Femur (tissue), 1 donor: ENCODE measurements around the gene SEM1.
"Not testable (repeated sequence)": the region's sequence is repeated elsewhere in the genome, so short reads cannot be mapped to it uniquely, and the experiment has no call there.

Source experiments
- DNase-seq: peaks from one replicate; pipeline ENCODE4 v3.0.0-alpha.2; 2017

SEM1 gene

DNA sequence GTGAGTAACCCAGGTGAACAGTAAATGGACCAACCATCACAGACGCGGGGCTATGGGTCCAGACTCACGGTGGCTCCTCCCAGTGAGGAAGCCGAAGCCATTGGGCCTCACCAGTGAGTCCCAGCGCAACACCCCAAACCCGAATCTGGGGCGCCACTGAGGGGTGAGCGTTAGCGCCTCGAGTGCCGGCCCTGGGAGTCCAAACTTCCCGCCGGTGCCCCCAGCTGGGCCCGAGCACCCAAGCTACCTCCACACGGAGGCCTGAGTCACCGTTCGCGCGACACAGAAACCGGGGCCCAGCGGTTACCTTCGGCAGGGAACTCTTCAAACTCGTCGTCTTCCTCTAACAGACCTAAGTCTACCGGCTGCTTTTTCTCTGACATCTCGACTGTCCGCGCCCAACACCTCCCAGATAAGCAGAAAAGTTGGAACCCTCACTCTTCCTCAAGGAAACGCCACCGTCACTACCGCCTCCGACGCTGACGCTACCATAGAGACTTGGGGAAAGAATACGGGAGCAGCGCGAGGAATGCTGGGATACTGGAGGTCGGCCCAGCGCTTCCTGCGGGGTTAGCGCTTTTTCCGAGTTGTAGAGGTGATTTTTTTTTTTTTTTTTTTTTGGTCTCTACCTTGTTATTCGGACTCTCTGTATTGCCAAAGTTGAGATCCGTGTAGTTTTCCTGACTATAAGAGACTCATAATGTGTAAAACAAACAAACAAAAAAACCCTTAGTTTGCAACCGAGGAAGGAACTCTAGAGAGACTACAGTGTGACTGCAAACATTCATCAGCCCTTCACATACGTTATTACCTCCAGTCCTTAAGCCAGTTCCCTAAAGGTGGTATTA lies at the start of gene SEM1:
TSS of gene SEM1 (minus strand) at position 466 of the 848 bp plus-strand sequence. CDS start at position 383, 83 bp downstream.
- DNase-seq = peak; percentile 92

- DNase-seq = not testable (repeated sequence)
These were observed 48.2 kb upstream of the SEM1 start for GRCh38 chr7:96757880-96758279.

DNA sequence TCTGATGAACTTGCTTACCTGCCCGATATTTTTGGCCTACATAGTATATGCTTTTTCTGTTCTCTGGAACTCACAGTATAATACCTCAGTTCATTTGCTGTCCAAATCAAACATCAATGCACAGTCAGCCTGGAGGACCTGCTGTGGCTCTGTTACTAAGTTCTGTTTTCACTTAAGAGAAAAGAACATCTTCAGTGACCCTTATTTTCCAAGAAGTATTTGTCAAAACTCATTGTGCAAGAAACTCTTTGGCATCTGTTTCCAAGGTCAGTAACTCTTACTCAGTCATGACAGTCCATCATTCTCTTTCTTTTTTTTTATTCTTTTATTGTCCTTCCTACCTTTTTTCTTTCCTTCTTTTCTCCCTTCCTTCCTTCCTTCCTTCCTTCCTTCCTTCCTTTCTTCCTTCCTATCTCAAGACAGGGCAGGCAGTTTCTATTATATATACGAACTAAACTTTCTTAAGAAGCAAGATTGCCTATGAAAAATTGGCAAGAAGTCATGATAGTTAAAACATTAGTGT lies 37.8 kb upstream of the SEM1 start:
- no peak for DNase-seq

GRCh38 chr7:96740130-96740529 lies 30.5 kb upstream of the SEM1 start:
- no peak for DNase-seq

DNA sequence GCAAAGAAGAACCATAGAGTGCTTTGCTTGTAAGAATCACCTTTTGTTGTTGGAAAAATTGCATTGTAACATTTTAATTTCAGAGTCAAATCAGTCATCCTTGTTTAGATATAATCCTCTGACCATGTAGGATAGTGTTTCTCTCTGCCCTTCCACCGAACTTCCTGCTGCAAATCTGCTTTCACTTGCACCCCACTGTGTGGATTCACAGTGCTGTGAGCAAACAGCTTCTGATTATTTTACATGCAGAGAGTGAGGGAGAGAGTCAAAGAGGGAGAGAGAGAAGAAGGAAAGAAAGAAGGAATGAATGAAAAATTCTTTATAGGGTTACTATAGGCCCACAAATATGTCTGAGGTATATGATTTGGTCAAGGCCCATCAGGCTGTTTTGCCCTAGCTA lies 30.0 kb upstream of the SEM1 start:
- no peak for DNase-seq

DNA sequence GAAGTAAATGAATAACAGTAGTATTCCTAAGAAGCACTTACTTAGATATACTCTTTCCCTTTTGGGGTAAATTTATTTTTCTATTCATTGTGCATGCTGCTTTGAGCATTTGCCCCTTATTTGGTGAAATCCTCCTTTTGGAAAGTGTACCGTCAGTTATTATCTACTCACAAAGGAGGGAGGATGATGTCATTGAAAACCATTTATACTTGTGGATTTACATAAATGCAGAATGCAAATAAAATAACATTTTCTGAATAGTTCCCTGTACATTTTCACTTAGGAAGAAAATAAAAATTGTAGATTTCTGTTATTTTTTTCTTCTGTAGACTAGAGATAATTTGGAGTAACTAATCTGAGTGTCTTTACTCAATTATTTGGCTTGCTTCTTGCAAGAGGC lies 29.5 kb upstream of the SEM1 start:
- DNase-seq = no peak

DNA sequence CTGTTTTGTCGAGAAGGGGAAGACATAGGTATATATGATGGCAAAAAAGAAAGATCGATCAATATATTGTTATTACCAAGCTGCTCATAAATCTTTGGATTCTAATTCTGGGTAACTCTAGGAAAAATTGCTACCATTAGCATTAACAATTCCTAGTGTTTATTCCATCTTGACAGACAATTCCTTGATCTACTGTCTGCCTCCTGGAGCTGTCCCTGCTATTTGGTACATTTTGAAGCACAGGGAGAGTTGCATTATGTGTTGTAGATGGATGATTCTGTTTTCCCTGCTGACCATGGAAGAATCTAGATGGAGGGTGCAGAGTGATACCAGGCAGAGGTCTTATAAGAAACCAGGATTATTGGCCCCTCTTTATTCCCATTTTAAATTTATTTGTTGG lies 29.1 kb upstream of the SEM1 start:
- no peak for DNase-seq

GRCh38 chr7:96737545-96738050 lies 28.0 kb upstream of the SEM1 start:
- no peak for DNase-seq

DNA sequence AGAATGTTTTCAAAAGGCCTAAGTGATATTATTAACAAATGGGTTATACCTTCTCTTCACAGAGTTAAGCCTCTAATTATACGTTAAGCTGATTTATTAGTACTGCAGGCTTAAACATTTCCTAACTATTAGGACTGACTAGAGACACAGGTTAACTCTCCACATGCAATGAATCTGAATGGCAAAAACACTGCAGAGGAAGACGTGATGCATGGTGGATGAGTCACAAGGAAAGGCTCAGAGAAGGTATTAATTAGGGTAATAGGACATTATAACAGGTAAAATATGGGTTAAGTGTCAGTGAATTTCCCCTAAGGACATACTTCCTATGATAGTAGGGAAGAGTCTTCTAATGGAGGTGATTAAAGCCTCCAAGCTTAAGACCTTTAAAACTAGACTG lies 24.7 kb upstream of the SEM1 start:
- no peak for DNase-seq

DNA sequence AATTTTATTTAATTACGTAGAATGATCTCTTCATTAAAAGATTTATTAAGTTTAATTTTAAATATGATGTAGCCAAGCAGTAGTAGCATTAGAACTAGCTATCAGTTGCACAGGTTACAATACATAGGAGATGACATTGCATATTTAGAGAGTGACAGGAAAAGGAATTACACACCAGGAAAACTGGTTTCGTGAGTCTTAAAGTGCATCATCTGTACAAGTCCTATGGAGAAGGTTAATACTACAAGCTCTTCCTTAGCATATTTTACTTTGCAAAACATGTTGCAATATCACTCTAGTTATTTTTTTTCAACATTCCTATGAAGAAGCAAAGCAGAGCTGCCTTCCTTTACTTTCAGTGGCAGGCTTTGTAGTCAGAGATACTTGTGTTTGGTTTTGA lies 20.2 kb upstream of the SEM1 start:
- DNase-seq = no peak

DNA sequence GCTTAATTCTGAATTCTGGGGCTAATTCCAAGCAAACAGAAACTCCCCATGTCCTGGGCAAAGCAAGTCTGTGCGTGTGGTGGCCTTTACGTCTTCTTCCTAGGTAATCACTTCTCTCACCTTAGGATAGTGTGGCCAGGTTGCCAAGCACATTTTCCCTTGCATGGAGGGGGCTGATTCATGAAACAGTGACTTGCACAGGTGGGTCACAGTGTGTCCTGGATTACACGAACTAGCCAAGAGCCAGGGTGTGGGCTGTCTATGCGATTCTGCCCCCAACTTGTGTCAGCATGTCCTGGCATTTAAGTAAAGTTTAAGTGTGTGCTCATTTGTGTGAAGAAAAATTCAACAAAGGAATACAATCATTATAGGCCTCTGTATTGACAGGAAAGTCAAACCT lies 18.5 kb upstream of the SEM1 start:
- DNase-seq = no peak

DNA sequence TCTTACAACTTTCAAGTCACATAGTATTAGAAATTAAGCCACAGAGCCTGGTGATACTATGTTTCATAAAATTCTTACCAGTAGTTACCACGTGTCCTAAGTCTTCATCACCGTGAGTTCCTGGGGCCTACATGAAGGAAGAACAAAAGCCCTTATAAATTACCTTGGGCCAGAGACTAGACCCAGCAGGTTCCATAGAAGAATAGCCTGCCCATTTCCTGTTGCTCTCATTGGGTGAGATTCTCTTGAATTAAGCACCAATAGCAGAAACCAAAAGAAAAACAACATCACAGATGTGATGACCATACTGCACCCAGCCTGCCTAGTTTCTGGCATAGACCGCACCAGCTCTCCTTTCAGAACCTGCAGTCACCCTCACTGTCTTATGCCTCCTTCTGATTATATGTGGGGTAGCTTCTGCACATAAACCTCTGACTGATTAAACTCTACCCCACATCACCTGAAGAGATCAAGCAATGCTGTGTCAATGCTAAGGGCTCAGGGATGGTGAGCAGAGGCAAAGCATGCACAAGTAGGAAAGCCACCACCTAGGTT lies 18.0 kb upstream of the SEM1 start:
- no peak for DNase-seq

DNA sequence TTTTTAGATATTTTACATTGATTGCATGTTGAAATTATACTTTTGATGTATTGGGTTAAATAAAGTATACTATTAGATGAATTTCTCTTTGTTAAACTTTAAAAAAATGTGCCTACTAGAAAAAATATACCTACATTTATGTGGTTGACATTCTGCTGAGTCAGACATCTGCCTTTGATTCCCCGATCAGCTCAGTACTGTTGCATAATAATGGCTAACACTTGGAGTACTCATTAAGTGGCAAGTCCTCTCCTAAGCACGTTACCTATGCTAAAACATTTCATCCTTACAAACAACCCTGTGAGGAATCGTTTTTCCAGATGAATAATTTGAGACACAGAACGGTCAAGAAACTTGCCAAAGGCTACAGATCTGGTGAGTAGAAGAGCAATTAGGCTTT lies 14.0 kb upstream of the SEM1 start:
- no peak for DNase-seq

- not testable (repeated sequence) for DNase-seq
These were observed 13.3 kb upstream of the SEM1 start for GRCh38 chr7:96722928-96723327.

DNA sequence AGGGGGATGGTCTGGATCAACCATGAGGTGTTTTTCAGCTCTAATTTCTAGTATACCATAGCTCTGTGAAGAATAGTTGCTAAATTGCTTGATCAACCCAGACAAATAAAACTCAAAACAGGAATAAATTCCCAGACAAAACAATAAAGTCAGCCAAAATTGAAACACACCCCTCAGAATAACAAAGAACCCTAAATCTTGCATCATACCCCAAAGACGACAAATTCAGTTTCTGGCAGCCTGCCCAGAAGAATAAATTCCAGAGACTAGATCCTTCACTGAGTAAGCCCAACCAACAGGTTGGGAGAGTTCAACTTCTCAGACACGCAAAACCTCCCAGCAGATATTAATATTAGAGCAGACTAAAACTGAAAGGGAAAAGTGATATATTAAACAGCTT lies 11.2 kb upstream of the SEM1 start:
- no peak for DNase-seq

GRCh38 chr7:96719164-96719563 lies 9.5 kb upstream of the SEM1 start:
- DNase-seq = no peak

GRCh38 chr7:96718107-96719003 lies 8.7 kb upstream of the SEM1 start:
- DNase-seq = no peak

DNA sequence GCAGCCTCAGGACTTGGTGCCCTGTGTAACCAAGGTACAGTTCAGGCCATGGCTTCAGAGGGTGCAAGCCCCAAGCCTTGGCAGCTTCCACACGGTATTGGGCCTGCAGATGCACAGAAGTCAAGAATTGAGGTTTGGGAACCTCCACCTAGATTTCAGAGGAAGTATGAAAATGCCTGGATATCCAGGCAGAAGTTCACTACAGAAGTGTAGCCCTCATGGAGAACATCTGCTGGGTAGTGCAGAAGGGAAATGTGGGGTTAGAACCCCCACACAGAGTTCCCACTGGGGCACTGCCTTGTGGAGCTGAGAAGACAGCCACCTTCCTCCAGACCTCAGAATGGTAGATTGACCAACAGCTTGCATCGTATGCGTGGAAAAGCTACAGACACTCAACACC lies 3.4 kb upstream of the SEM1 start:
- no peak for DNase-seq

- no peak for DNase-seq
These were observed 898 bp upstream of the SEM1 start for GRCh38 chr7:96710544-96710943.

DNA sequence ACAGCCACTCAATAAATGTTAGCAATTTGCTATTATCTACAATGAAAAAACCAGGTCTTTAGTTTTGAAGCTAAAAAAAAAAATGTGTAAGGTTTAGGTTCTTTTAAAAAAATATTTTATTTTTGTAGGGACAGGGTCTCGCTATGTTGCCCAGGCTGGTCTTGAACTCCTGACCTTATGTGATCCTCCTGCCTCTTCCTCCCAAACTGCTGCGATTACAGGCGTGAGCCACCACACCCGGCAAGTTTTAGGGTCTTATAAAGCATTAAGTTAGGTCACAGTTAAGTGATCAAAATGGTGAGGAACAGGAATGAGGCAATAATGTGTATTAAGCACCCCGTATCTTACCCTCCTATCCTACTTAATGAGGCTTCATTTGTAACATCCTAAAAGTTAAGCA lies 774 bp downstream of the SEM1 start:
- no peak for DNase-seq

- DNase-seq = no peak
These were observed 1.5 kb downstream of the SEM1 start for GRCh38 chr7:96707901-96708774.

- DNase-seq = no peak
These were observed 8.4 kb downstream of the SEM1 start for GRCh38 chr7:96701258-96701657.
